Vagina (tissue), 2 donors: Measurements from ENCODE around the gene XPC.

Experiments used
- POLR2A ChIP-seq, 2 donors: fragments of 450-650 bp; IDR thresholded peaks; one replicate each; pipeline ENCODE4 v1.6.1; 2017; ENCODE audit warnings: antibody characterized with exemption in 2 of 2, mild to moderate bottlenecking in 2 of 2, moderate library complexity in 2 of 2
- TF ChIP-seq, protein P1 (sequence below), 3 experiments: fragments of 450-650 bp in 2 of 3; fragments of 200-600 bp in 1 of 3; sonication (generic) in 1 of 3; IDR thresholded peaks; one replicate each; pipeline ENCODE4 v1.5.1; 2017 to 2019; ENCODE audit warnings: antibody characterized with exemption in 3 of 3, mild to moderate bottlenecking in 2 of 3, moderate library complexity in 2 of 3

DNA sequence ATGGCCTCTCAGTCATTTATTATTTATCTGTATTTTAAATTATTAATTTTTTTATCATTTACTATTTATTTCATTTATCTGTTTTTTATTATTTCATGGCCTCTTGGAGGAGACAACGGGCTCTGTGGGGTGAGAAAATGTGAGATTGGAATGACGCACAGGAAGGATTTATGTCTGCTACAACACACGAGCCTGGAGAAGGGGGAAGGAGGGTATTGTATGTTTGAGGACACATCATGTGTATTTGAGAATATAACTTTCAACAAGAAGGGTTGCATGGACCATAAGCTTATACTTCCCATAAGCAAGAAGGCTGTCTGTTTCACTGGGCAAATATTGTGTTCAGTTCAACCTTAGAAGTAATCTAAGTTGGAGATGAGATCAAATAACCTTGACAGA is 31.9 kb upstream of the XPC start:
- TF ChIP-seq, protein P1, sequence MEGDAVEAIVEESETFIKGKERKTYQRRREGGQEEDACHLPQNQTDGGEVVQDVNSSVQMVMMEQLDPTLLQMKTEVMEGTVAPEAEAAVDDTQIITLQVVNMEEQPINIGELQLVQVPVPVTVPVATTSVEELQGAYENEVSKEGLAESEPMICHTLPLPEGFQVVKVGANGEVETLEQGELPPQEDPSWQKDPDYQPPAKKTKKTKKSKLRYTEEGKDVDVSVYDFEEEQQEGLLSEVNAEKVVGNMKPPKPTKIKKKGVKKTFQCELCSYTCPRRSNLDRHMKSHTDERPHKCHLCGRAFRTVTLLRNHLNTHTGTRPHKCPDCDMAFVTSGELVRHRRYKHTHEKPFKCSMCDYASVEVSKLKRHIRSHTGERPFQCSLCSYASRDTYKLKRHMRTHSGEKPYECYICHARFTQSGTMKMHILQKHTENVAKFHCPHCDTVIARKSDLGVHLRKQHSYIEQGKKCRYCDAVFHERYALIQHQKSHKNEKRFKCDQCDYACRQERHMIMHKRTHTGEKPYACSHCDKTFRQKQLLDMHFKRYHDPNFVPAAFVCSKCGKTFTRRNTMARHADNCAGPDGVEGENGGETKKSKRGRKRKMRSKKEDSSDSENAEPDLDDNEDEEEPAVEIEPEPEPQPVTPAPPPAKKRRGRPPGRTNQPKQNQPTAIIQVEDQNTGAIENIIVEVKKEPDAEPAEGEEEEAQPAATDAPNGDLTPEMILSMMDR (IDR thresholded peaks at IDR 0.05), result no peak
- TF ChIP-seq POLR2A (IDR thresholded peaks at IDR 0.05), result no peak
